DMS79 treated with DMSO at 0.1 percent for 48 hours (cell line): Measurements from ENCODE around the gene NTRK3.

ENCODE experiments used
- DNase-seq: peaks from one replicate; lab custom pipeline; 2025; lab: John Stamatoyannopoulos, UW

NTRK3 gene

DNA sequence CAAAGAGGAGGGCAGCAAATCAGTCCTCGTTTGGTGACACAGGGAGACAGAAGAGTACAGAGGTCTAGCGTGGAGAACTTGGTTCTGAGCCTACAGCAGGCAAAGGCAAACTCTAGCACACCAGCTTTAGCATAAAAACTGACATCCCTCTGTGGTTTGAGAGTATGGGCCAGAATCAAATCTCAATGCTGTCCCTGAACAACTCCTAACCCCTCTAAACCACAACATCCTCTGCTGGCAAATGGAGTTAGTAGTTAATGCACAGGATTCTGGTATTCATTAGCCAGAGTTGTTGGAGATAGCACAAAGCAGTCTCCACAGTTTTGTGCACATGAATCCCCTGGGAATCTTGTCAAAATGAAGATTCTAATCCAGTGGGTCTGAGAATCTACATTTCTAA, 315.8 kb downstream of the NTRK3 start:
- DNase-seq = no peak

- DNase-seq = no peak
These were observed 316.6 kb downstream of the NTRK3 start for GRCh38 chr15:87939848-87940457.

DNA sequence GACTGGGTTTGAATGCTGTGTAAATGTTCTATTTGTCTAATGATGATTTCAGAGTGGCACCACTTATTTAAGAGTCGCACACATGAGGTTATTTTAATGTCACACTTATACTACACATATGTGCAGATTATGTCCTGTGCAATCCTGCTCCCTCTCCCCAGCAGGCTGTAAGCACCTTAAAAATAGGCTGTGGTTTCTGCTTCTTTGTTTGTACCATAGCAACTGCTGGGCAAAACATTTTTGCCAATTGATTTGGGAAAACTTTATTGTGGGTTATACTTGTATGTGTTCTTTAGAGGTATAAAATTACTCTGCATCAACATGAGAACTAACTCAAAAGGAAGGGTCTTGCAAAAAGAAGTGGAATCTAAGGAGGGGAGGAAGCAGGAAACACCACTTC, 318.5 kb downstream of the NTRK3 start:
- DNase-seq = no peak

GRCh38 chr15:87935583-87935982, 321.0 kb downstream of the NTRK3 start:
- no peak for DNase-seq

DNA sequence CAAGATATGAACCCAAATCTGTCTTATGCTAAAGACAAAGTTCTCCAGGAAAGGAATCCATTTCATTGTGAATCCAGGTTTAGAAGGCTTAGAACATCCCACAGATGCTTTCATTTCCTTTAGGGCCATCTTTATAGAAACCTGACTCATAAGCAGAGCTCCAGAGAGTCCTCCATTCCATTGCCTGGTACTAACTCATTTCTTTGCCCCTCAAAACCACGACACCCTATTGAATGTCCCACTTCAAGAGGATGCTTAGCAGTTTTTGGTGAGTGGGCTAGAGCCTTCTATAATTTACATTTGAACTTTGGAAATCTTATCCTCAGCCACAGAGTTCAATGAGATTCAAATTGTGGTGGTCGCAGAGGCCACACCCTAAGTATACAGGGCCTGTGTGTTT, 325.0 kb downstream of the NTRK3 start:
- DNase-seq = no peak

- no peak for DNase-seq
These were observed 326.1 kb downstream of the NTRK3 start for GRCh38 chr15:87930457-87930856.

- DNase-seq = no peak
These were observed 326.7 kb downstream of the NTRK3 start for GRCh38 chr15:87929841-87930240.

DNA sequence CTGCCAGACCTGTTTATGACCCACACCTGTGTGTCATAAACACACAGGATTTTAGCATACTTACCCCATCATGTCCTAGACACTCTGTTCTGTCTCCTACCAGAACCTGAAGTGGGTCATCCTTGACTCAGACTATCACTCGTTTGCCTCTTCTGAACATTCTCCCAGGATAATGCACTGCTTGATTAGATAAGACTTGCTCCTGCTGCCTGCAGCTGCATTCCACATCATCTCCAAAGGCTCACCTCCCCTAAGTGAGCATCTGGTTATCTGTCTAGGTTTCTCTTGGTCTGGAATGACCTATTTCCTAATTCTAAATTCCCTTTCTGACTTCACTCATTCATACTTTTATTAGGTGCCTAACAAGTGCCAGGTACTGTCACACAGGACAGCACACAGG, 332.1 kb downstream of the NTRK3 start:
- no peak for DNase-seq

- no peak for DNase-seq
These were observed 337.5 kb downstream of the NTRK3 start for GRCh38 chr15:87919064-87919463.

DNA sequence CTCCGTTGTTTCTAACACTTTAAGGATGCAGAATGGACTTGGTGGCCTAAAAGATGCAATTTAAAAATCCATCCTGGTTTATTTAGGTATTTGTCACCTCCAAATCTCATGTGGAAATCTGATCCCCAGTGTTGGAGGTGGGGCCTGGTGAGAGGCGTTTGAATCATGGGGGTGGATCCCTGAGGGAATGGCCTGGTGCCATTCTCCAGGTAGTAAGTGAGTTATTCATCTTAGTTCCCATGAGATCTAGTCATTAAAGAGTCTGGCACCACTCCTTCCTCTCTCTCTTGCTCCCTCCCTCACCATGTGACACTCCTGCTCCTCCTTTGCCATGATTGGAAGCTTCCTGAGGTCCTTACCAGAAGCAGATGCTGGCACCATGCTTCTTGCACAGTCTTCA, 339.1 kb downstream of the NTRK3 start:
- DNase-seq = no peak

- DNase-seq = no peak
These were observed 340.3 kb downstream of the NTRK3 start for GRCh38 chr15:87916208-87916607.

DNA sequence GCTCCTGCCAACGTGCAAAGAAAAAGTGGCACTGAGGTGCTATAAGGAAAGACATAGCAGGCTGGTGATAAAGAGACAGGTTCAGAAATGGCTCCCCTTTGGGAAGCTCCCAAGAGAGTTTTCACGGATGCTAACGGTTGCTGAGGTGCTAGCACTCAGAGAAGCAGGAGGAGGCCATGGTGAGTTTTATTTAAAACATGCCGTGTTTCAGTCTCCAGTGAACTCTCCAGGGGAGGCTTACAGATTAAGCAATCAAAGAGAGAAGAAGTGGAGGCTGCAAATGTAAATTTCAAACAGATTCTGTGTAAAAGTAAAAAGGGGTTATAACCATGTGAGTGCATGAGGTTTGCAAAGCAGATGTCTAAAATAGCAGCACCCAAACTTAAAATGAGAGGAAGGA, 346.2 kb downstream of the NTRK3 start:
- DNase-seq = no peak

- no peak for DNase-seq
These were observed 348.7 kb downstream of the NTRK3 start for GRCh38 chr15:87907676-87908446.

DNA sequence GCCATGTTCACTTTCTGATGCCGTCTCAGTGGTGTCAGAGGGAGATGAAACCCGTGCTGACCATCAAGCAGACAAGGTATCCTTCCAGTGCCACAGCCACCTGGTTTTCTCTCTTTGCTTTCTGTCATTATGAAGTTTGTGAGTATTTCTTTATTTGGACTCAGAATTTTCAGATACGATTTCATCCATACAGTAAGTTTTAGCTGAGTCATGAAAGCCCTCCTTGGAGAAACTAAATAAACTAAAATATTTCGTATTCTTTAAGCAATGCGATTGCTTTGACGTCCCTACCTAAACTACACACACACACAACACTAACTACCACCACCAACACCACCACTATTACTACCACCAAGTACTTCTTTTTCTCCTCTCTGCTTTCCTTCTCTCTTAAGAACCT, 350.1 kb downstream of the NTRK3 start:
- no peak for DNase-seq

- no peak for DNase-seq
These were observed 353.6 kb downstream of the NTRK3 start for GRCh38 chr15:87902772-87903426.

GRCh38 chr15:87901926-87902690, 354.4 kb downstream of the NTRK3 start:
- no peak for DNase-seq

- DNase-seq = no peak
These were observed 355.5 kb downstream of the NTRK3 start for GRCh38 chr15:87901008-87901407.

- no peak for DNase-seq
These were observed 359.6 kb downstream of the NTRK3 start for GRCh38 chr15:87896936-87897335.

GRCh38 chr15:87887177-87887576, 369.4 kb downstream of the NTRK3 start:
- no peak for DNase-seq

GRCh38 chr15:87881026-87881425, 375.5 kb downstream of the NTRK3 start:
- DNase-seq = no peak

- no peak for DNase-seq
These were observed 378.6 kb downstream of the NTRK3 start for GRCh38 chr15:87877822-87878542.
